Keratinocyte (primary cell): ENCODE measurements around the gene TMEM163.

Experiments used
- EZH2 ChIP-seq: IDR thresholded peaks from one replicate; pipeline ENCODE4 v1.6.1; 2012; ENCODE audit warnings: inconsistent platforms, mild to moderate bottlenecking, low read length, moderate library complexity
- TF ChIP-seq, protein P1 (sequence below), 3 experiments: IDR thresholded peaks in 1 of 3; conservative IDR thresholded peaks in 1 of 3; optimal IDR thresholded peaks in 1 of 3; 2 replicates in 2 of 3; 3 replicates in 1 of 3; pipeline versions ENCODE3 to v1.5.1; 2011; ENCODE audit warnings: low read length in 3 of 3, mild to moderate bottlenecking in 3 of 3, moderate library complexity in 2 of 3, control low read depth in 1 of 3, inconsistent platforms in 1 of 3; ENCODE audit not compliant: insufficient read depth in 2 of 3; ENCODE audit errors: extremely low read depth in 1 of 3

DNA sequence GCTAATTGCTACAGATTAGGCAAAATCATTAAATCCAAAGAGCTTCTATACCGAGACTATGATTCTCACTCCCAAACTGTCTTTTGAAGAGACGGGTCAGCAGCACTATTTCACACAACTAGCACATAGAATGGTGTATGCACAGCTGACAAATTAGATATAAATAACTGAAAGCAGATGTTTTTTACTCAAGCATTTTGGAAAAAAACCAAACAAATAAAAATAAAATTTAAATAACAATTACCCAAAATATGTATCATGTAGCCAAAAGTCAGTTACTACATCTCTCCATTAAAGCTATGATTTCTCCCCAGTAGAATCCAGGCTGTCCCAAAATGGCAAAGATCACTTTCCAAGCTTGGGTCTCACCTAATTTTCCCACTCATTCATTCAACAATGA lies 107.9 kb downstream of the TMEM163 start:
- no peak for TF ChIP-seq EZH2
- TF ChIP-seq, protein P1, sequence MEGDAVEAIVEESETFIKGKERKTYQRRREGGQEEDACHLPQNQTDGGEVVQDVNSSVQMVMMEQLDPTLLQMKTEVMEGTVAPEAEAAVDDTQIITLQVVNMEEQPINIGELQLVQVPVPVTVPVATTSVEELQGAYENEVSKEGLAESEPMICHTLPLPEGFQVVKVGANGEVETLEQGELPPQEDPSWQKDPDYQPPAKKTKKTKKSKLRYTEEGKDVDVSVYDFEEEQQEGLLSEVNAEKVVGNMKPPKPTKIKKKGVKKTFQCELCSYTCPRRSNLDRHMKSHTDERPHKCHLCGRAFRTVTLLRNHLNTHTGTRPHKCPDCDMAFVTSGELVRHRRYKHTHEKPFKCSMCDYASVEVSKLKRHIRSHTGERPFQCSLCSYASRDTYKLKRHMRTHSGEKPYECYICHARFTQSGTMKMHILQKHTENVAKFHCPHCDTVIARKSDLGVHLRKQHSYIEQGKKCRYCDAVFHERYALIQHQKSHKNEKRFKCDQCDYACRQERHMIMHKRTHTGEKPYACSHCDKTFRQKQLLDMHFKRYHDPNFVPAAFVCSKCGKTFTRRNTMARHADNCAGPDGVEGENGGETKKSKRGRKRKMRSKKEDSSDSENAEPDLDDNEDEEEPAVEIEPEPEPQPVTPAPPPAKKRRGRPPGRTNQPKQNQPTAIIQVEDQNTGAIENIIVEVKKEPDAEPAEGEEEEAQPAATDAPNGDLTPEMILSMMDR (optimal IDR thresholded peaks at IDR 0.05 in 1 of 3, IDR thresholded peaks at IDR 0.05 in 1 of 3, conservative IDR thresholded peaks at IDR 0.05 in 1 of 3; ENCODE audit: extremely low read depth in 1 of 3, insufficient read depth in 2 of 3, low read length in 3 of 3): no peak
